HG02884 (cell line): ENCODE data around the gene GABRQ.
"Not testable (repeated sequence)": the region's sequence is repeated elsewhere in the genome, so short reads cannot be mapped to it uniquely, and the experiment has no call there.

Experiments
- ATAC-seq: cut with Tn5 transposase; IDR thresholded peaks from one replicate; pipeline ENCODE4 v1.9.1; 2021; ENCODE audit warnings: mild to moderate bottlenecking, moderate library complexity; ENCODE audit not compliant: unreplicated experiment

The GABRQ gene

DNA sequence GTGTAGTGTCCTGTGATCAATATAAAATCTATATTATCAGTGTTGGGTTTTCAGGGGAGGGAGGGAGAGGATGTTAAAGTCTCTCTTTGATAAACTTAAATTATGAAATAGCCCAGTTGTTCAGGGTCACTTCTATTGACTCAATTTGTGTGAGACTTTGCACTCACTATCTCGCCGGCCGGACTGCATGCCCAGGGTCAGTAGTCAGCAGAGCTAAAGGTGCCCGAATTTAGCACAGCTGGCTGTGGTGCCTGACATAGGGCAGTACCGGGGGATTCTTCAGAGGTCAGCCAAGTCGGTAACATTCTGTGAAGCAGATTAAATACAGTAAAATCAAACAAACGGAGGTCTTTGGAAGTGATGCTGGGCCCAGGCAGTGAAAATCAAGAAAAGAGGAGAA lies 19.2 kb downstream of the GABRQ start:
- no peak for ATAC-seq

DNA sequence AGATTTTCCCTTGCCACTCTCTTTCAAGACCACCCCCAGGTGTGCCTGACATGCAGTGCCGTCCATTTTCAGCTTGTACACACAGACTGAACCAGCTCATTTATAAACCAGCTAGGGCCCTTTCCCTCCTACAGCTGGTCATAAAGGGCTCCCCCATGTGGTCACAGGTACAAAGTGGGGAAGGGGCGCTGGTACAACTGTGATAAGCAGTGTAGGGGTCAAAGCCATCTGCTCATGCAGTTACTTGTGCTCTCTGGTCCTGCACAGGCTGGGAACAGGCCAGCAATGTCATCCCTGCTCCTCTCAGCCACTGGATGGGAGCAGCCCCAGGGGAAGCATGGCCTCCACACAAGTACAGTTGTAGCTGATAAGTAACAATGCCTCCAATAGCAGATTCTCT lies 20.6 kb downstream of the GABRQ start:
- ATAC-seq, result no peak

DNA sequence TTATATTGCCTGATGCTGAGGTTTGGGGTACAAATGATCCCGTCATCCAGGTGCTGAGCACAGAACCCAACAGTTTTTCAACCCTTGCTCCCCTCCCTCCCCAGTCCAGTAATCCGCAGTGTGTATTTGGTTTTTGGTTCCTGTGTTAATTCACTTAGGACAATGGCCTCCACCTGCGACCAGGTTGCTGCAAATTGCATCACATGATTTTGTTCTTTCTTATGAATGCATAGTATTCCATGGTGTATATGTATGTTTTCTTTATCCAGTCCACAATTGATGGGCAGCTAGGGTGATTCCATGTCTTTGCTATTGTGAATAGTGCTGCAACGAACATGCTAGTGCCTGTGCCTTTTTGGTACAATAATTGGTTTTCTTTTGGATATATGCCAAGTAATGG lies 25.4 kb downstream of the GABRQ start:
- no peak for ATAC-seq

GRCh38 chrX:152674135-152674534 lies 36.4 kb downstream of the GABRQ start:
- ATAC-seq, result no peak

GRCh38 chrX:152674652-152675051 lies 37.0 kb downstream of the GABRQ start:
- ATAC-seq, result not testable (repeated sequence)

- ATAC-seq, result not testable (repeated sequence)
Measured at GRCh38 chrX:152681012-152681411, 43.3 kb downstream of the GABRQ start.

GRCh38 chrX:152697952-152698931 lies 60.5 kb downstream of the GABRQ start, which contains the start of gene MAGEA3:
Gene MAGEA3, plus strand, starts transcription at chrX:152698794. Its CDS starts 2,039 bp downstream, at chrX:152700833.
- not testable (repeated sequence) for ATAC-seq

- ATAC-seq, result not testable (repeated sequence)
Measured at GRCh38 chrX:152700390-152700789, 62.7 kb downstream of the GABRQ start.

GRCh38 chrX:152706500-152706899 lies 68.8 kb downstream of the GABRQ start:
- not testable (repeated sequence) for ATAC-seq
